Glomerular endothelial cell (primary cell): ENCODE measurements around the gene BEGAIN. TPM values are rescaled to one million over a fixed set of nuclear protein-coding genes. Genes with fewer than 3 reads are reported as not detected.

Source experiments
- DNase-seq: peaks from one replicate; pipeline ENCODE4 v3.0.0-alpha.2; 2011; ENCODE audit warnings: low read depth, low spot score; ENCODE audit errors: extremely low read depth
- total RNA-seq: library from RNA; depleted of rRNA; stranded (reverse); fragments of >200 nt; gene quantifications from 2 replicates; pipeline ENCODE4 v1.2.3, GENCODE V29; 2015

Gene BEGAIN
- total RNA-seq, 1 donor from 2014 or later, result not detected

- DNase-seq, result no peak
Observed at GRCh38 chr14:100601914-100602313, 14.7 kb upstream of the BEGAIN start.

DNA sequence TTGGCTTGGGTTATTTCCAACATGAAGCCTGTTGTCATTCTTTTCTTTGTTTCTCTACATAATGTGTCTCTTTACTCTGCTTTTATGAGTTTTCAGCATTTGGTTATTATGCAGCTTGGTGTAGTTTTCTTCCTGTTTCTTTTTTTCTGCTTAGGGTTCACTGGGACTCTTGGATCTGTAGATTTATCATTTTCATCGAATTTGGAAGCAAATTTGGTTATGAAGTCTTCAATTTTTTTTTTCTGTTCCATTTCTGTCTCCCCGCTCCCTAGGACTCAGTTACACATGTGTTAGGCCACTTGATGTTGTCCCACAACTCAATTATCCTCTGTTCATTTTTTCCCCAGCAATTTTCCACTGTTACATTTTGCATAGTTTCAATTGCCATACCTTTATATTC, 13.8 kb upstream of the BEGAIN start:
- no peak for DNase-seq

DNA sequence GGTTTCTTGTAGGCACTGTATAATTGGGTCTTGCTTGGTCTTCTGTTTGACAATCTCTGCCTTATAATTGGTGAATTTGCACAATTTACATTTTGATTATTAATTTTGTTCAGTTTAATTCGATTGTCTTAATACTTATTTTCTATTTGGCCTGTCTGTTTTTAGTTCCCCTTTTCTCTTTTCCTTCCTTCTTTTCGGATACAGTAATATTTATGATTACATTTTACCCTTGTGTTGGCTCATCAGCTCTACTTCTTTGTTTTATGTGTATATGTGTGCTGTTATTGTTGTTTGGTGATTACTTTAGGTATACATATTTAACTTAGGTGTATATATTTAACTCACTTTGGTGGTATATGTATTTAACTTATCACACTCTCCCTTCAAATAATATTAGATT, 12.8 kb upstream of the BEGAIN start:
- DNase-seq, result no peak

DNA sequence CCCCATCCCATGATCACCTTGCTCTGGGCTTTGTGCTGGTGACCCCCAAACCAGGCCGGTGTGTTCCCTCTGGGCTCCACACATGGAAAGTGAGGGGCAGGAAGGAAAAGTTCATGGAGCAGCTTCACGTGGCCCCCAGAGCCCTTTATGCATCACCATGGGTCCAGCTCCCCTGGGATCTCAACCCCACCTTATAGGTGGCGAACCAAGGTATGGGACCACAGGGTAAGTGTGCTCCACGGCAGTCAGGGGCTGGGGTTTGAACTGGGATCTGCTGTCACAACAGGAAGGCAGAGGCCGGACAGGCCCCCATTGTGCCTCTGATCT, 7.4 kb upstream of the BEGAIN start:
- no peak for DNase-seq

DNA sequence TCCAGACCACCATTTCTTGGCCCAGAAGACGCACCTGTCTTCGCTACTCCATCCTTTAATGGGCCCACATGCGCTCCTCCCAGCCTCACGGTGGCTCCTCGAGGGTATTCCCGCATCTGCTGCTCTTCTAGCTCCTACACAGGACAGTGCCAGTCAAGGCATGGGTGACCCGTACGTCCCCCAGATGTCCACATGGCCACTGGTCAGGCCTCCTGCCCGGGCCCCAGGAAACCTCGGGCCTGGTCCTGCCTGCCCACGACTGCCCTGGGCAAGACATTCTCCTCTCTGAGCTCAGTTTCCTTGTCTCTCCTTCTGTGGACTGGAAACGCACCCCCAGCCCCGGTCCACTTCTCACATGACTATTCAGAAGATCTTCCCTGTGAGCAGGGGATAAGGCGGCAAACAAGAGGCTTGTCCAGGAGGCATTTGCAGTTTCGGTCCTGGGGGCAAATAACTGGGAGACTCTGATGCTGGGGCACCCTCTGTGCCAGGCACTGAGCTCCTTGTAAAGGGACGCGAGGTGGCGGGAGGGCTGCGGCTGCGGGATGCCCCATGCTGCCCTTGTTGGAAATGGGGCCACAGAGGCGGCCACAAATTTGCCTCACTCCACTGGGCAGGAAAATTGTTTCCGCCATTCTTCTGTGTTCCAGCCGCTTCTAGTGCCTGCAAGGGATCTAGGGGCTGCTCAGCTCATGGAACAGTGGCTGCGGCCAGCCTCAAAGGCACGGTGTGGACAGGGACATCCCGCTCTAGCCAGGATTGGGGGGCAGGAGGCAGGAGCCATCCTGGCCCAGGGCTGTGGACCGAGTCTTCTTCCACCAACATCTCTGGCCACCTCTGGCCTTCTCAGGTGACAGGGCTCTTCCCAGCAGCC, 6.8 kb upstream of the BEGAIN start:
- no peak for DNase-seq

GRCh38 chr14:100592972-100593371, 5.8 kb upstream of the BEGAIN start:
- DNase-seq, result no peak

DNA sequence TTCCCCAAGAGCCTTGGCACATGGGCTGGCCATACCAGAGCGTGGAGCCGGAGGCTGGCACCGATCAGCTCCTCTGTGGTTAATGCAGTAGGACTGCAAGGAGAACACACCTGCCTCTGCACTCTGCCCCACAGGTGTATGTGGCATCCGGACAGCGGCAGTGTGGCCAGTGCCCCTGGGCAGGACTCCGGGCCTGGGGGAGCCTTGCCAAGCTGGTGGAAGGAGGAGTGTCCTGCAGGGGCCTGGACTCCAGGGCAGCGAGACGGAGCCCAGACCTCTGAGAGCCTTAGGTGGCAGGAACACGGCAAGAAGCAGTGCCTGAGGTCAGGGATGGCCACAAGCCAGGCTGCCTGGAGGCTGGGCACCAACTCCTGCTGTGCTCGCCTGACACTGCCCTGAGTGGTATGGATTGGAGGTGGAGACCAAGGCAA, 5.3 kb upstream of the BEGAIN start:
- no peak for DNase-seq

DNA sequence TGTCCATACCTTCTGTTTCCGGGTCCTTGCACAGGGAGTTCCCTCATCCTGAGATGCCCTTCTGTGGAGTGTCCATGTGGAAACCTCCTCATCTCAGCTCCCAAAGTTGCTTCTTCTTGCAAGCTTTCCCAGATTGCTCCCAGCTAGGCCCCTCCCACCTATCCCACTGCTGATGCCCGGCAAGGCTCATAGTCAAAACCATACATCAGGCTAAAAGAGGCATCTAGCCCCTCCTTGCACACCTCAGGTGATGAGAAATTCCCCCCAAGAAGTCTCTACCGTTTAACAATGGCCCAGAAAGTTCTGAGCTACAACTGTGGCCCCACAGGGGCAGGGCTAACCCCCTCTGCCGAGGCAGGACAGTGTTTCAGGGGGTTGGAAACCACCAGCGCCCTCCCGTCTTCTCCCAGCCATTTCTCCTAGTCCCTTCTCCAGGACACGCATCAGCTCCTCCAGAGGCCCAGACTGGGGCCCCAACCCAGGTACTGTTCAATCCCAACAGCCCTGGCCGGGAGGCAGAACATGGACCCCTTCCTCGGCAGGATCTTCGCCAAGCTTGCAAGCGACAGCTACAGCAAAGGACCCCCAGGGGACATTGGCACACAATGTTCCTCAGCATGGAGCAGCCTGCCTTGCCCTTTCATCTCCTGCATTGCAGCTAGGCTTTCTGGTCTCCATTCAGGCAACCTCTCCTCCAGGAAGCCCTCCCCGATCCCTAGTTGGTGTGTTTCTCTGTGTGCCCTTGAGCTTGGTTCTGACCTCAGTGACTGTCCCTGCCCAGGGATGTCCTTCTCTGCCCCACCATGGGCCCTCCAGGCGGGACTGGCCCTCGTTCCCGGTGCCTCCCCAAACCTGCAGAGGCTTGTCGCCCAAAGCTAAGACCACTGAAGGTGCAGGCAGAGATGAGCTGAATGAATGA, 4.5 kb upstream of the BEGAIN start:
- DNase-seq, result no peak

GRCh38 chr14:100590726-100591452, 3.7 kb upstream of the BEGAIN start:
- no peak for DNase-seq

DNA sequence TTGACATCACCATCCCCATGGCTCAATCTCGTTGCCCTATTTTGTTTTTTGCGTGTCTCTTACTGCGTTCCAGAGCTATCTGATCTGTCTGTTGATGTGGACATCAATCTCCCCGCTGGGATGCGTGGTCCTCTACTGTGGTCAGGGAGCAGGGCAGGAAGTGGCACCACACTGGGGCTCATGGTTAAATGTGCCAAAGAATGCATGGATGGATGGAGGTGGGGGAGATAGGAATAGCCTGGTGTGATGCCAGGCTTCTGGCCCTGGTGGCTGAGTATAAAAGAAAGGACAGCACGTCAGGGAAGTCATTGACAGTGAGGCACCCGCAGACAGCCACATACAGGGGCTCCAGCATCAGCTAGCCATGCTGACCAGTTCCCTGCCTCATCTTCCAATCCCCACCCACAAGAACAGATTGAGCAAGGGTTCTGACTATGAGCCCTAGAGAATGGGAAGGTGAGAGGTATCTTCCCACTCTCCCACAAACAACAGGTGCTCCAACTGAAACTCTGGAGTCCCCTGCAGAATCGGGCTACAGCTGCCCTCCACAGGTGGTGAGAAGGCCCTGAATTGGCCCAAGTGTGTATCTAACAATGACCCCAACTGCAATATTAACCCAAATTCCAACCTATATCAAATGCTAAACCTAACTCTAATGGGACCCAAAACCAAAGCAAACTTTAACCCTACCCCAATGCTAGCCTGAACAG, 2.7 kb upstream of the BEGAIN start:
- no peak for DNase-seq

GRCh38 chr14:100589071-100589759, 2.0 kb upstream of the BEGAIN start:
- DNase-seq, result no peak

- DNase-seq, result no peak
Observed at GRCh38 chr14:100588671-100589070, 1.5 kb upstream of the BEGAIN start.

GRCh38 chr14:100587763-100588411, 670 bp upstream of the BEGAIN start:
- DNase-seq, result no peak

DNA sequence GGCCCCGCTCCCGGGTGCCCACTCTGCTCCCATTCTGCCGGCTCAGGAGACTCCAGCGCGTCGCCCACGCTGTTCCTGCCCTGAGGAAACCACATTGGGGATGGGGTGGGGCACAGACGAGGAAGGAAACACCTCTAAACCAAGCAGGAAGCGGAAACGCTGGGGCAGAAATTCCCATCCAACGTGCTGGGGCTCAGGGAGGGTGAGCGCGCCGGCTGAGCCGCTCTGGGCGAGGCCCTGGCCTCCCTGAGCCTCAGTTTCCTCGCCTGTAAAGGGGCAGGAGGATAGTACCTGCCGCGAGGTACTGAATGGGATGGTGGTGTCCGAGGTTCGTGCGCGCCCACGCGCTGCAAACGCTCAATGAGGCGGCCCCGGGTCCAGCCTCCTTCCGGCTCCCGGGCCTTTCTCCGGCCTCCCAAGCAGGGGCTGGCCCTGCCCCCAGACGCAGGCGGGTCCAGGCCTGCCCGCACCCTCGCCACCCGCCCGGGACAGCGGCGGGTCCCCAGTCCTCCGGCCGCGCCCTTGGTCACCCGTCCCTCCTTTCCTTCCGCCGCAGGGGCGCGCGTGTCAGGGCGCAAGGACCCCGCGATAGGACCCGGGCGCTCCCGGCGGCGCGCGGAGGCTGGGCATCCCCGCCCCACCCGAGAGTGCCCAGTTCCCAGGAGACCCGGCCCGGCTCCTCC, 673 bp downstream of the BEGAIN start:
- no peak for DNase-seq

DNA sequence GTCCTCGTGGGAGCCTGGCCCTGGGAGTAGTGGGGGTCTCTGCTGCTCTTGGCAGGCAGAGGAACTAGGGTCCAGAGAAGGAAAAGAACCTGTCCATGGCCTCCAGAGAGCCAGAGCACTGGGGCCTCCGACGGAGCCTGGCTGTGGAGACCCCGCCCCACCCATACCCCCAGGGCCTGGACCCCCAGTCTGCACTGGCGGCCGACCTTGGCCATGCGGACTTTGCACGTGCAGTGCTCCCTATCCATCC, 1.1 kb downstream of the BEGAIN start:
- DNase-seq, result no peak

DNA sequence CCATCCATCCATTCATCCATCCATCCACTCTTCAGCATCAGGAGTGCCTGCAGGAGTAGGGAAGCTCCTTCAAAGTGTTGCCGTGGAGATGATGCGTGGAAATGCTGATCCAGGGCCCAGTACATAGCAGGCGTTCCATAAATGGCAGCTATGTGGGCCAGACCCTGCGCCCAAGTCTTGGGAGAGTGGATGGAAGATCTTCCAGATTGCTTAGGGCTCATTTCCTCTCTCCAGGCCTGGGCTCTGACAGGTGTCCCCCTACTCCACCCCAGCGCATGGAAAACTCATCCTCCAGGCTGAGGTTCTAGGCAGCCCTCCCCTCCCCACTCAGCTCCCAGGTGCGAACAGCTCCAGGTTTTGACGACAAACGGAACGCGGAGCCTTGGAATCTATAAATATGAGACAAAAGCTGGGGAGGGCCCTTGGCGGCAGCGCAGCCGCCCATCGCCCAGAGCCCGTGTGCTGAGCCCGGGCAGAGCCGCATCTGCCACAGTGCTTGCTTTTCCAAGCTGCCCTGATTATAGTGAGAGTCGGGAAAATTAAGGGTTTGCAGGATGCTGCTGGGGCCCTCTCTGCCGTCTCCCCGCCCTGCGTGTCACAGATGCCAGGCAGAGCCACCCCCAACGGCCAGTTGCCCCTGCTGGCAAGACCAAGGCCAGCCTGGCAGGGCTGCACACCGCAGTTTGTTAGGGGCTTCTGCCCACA, 1.6 kb downstream of the BEGAIN start:
- no peak for DNase-seq

DNA sequence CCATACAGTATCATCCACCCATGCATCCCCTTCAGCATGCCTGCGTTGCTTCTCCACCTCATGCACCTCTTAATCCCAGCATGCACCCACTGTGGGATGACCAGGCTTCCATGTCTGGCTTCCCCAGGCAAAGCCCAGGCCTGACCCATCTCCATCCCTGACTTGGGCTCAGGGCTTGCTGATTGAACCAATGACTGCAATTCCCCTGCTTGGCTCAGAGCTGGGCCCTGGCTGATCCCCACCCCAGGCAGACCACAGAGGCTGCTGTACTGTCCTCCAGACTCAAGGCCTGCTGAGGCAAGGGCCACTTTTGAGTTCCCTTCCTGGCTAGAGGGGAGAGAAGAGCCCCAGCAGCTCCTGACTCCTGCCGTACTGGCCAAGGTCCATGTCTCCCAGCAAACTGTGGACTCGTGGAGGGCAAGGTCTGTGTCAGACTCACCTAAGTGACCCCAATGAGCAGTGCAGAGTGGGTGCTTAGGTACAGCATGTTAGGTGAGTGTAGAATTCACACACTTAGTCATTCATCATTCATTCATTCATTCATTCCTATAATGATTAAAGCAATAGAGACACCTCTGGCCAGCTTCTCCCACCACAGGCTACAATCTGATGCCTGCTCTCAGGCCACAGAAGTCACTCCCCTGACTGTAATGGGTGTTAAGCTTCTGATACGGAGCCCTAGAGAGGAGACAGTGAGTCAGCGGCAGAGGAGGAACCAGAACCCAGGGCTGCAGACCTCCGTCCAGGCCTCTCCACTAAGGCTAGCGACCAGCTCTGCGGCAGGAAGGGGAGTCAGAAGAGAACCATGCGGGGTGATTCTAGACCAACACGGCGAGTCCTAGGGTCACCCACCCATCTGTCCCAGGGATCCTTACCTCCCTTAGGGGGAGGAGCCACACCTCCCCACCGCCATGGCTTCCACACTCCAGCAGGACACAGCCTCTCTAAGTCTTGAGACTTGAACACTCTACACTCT, 2.9 kb downstream of the BEGAIN start:
- DNase-seq, result no peak
